MCF 10A (cell line): Measurements from ENCODE around the gene KCNC2. TPM values are rescaled to one million over a fixed set of nuclear protein-coding genes. Genes with fewer than 3 reads are reported as not detected.

Experiments used
- BruUV-seq: library from RNA; stranded (reverse); fragments of 400-500 nt; replicated peaks from 2 replicates; lab custom pipeline; 2021; lab: Mats Ljungman, UMichigan
- CTCF ChIA-PET: fragments of 300-600 bp; sonication (Branson Sonifier 250); formaldehyde crosslinking; extraction: SDS; loops from one replicate; lab custom pipeline; 2021; ENCODE audit warnings: antibody characterized with exemption, inconsistent platforms; lab: Yijun Ruan, JAX
- POLR2A ChIA-PET: fragments of 300-600, 350-650 bp; sonication (Branson Sonifier 250); formaldehyde crosslinking; extraction: SDS; loops from one replicate; lab custom pipeline; 2020; ENCODE audit warnings: antibody characterized with exemption, inconsistent platforms; lab: Yijun Ruan, JAX
- DNase-seq: peaks from one replicate; pipeline ENCODE4 v3.0.0-alpha.2; 2018; ENCODE audit not compliant: unreplicated experiment
- H3K27ac Mint-ChIP-seq: one replicate; pipeline ENCODE4 v1.8.0; 2022; ENCODE audit warnings: mild to moderate bottlenecking, low read depth, mixed read lengths; ENCODE audit not compliant: unreplicated experiment
- H3K27me3 Mint-ChIP-seq: one replicate; pipeline ENCODE4 v1.8.0; 2022; ENCODE audit warnings: mixed read lengths; ENCODE audit not compliant: insufficient read depth, unreplicated experiment
- H3K36me3 Mint-ChIP-seq: one replicate; pipeline ENCODE4 v1.8.0; 2022; ENCODE audit warnings: mild to moderate bottlenecking, moderate library complexity, mixed read lengths; ENCODE audit not compliant: insufficient read depth, unreplicated experiment
- H3K4me1 Mint-ChIP-seq: one replicate; pipeline ENCODE4 v1.8.0; 2022; ENCODE audit warnings: mixed read lengths; ENCODE audit not compliant: insufficient read depth, unreplicated experiment
- H3K4me3 Mint-ChIP-seq: one replicate; pipeline ENCODE4 v1.8.0; 2022; ENCODE audit warnings: mild to moderate bottlenecking, moderate library complexity, mixed read lengths; ENCODE audit not compliant: unreplicated experiment
- H3K9me3 Mint-ChIP-seq: one replicate; pipeline ENCODE4 v1.8.0; 2022; ENCODE audit warnings: mixed read lengths; ENCODE audit not compliant: unreplicated experiment
- intact Hi-C: fragments of 100-400 bp; cut with micrococcal nuclease; formaldehyde crosslinking; loops from 2 replicates; pipeline ENCODE4 v1.14.1; 2022
- total RNA-seq: library from RNA; stranded (reverse); gene quantifications from 2 replicates; pipeline ENCODE4 v1.2.3, GENCODE V29; 2022
- TF ChIP-seq, protein P1 (sequence below): fragments of 200-600 bp; IDR thresholded peaks from one replicate; pipeline ENCODE4 v1.8.0; 2022; ENCODE audit warnings: antibody characterized with exemption, mild to moderate bottlenecking; ENCODE audit not compliant: unreplicated experiment

The KCNC2 gene
- total RNA-seq, 1 experiment from 2014 or later: not detected

DNA sequence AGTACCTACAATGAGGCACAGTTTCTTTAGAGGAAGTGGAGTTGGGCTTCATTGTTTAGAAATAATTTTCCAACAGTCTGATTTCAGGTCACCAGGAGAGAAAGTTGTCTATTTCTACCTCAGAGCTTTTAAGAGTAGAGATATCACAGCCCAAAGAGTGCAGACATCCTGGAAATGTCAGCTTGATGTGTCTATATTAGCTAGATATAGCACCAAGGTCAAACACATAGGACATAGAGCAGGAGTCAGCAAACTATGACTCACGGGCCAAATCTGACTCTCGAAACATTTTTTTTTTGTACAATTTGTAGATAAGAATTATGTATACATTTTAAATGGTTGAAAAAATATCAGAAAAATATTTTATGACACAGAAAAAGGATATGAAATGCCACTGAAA lies 53.7 kb downstream of the KCNC2 start:
- TF ChIP-seq, protein P1, sequence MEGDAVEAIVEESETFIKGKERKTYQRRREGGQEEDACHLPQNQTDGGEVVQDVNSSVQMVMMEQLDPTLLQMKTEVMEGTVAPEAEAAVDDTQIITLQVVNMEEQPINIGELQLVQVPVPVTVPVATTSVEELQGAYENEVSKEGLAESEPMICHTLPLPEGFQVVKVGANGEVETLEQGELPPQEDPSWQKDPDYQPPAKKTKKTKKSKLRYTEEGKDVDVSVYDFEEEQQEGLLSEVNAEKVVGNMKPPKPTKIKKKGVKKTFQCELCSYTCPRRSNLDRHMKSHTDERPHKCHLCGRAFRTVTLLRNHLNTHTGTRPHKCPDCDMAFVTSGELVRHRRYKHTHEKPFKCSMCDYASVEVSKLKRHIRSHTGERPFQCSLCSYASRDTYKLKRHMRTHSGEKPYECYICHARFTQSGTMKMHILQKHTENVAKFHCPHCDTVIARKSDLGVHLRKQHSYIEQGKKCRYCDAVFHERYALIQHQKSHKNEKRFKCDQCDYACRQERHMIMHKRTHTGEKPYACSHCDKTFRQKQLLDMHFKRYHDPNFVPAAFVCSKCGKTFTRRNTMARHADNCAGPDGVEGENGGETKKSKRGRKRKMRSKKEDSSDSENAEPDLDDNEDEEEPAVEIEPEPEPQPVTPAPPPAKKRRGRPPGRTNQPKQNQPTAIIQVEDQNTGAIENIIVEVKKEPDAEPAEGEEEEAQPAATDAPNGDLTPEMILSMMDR: no peak
- no TSS peak for BruUV-seq
- ChIA-PET POLR2A (no interaction called here), CTCF (interaction anchor here (1.0 kb wide), 1 partner anchor 138 kb away, joined by 3 read pairs; no protein-coding TSS in a partner anchor)
- H3K9me3 Mint-ChIP-seq: no peaks in the 10 kb centered on the region
- no peak overlapping the region for H3K4me3 Mint-ChIP-seq
- no peaks in the 10 kb centered on the region for H3K36me3 Mint-ChIP-seq
- no peak for DNase-seq
- no peaks in the 10 kb centered on the region for H3K4me1 Mint-ChIP-seq
- no peak overlapping the region for H3K27ac Mint-ChIP-seq
- intact Hi-C loops: loop anchor here (5.0 kb wide), 1 partner anchor 131 kb away; no protein-coding TSS in a partner anchor
- no peaks in the 10 kb centered on the region for H3K27me3 Mint-ChIP-seq

DNA sequence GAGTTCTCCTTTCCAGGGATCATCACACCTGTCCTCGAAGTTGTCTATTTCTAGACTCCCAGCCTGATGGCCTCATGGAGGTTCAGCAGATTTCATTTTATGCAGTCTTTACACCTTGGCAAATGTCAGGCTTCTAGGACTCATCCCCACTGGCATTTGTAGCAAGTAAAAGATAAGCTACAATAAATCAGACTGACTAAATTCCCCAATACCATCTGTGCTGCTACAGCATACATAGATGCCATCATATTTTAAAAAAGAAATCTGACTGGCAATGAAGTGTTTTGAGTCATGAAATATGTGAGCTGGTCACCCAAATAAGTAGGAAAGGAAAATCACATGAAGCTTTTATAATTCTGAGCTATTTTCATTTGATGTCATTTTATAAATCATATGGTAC lies 55.3 kb downstream of the KCNC2 start:
- H3K4me1 Mint-ChIP-seq: no peaks in the 10 kb centered on the region
- POLR2A ChIA-PET: no interaction called here
- TF ChIP-seq, protein P1: no peak
- intact Hi-C loops: no loop called here
- CTCF ChIA-PET: no interaction called here
- no peaks in the 10 kb centered on the region for H3K36me3 Mint-ChIP-seq
- no peak overlapping the region for H3K4me3 Mint-ChIP-seq
- no peak for DNase-seq
- H3K27me3 Mint-ChIP-seq: no peaks in the 10 kb centered on the region
- H3K27ac Mint-ChIP-seq: no peak overlapping the region
- no TSS peak for BruUV-seq
- no peaks in the 10 kb centered on the region for H3K9me3 Mint-ChIP-seq

DNA sequence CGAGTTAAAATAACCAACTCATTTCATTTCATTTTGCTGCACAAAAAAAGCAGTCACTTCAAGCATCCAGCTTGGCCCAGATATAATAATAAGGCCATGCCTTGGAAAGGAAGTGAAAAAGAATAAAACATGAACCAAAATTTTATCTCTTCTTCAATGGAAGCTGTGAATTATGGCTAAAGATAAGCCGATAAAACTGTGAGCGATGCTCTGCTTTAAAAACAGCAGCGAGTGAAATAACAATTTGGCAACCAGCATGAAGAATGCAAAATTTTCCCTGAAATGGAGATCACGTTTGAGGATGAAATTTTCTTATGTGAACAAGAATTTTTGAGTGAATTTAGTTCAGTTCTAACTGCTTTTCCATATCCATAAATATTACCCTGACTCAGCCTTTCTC lies 70.4 kb downstream of the KCNC2 start:
- ChIA-PET POLR2A (no interaction called here), CTCF (interaction anchor here (0.6 kb wide), 1 partner anchor 12 kb away, joined by 3 read pairs; no protein-coding TSS in a partner anchor)
- intact Hi-C loops: no loop called here
- Mint-ChIP-seq H3K9me3 (peaks cover 7% of the 10 kb centered on the region), H3K27ac (no peak overlapping the region), H3K4me1 (peaks cover 8% of the 10 kb centered on the region), H3K27me3 (no peaks in the 10 kb centered on the region), H3K4me3 (no peak overlapping the region), H3K36me3 (no peaks in the 10 kb centered on the region)
- DNase-seq: no peak
- TF ChIP-seq, protein P1: no peak
- no TSS peak for BruUV-seq

DNA sequence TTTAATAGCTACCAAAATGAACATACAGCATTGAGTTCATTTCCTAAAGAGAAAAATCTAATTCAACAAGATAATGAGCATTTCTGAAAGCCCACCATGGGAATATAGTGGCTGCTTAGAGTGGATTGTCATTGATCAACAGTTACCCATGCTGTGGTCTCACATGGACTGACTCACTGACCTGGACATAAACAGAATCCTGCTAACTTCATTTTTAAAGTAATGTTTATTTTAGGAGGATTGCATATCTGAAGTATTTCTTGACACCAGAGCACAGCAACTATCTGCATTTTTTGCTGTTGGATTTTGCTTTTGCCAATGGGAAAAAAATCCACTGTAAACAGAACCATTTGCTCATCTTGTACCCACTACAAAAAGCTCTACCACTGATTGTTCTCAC lies 71.7 kb downstream of the KCNC2 start:
- no TSS peak for BruUV-seq
- peak; percentile 7 for DNase-seq
- H3K27me3 Mint-ChIP-seq: no peaks in the 10 kb centered on the region
- no peak overlapping the region for H3K4me3 Mint-ChIP-seq
- ChIA-PET POLR2A (no interaction called here), CTCF (interaction anchor here (0.7 kb wide), 1 partner anchor 15 kb away, joined by 3 read pairs; no protein-coding TSS in a partner anchor)
- TF ChIP-seq, protein P1: no peak
- H3K9me3 Mint-ChIP-seq: peaks cover 7% of the 10 kb centered on the region
- H3K36me3 Mint-ChIP-seq: no peaks in the 10 kb centered on the region
- H3K27ac Mint-ChIP-seq: no peak overlapping the region
- peaks cover 8% of the 10 kb centered on the region for H3K4me1 Mint-ChIP-seq
- intact Hi-C loops: no loop called here
